ENCODE data around the gene MCUB. TPM values are rescaled to one million over a fixed set of nuclear protein-coding genes. Genes with fewer than 3 reads are reported as not detected.

Gene MCUB
- total and polyA plus RNA-seq, 2 of the 13 experiments (the other 11 are each of a cell fraction or from before 2014, with no cell fraction given), result 0.95 to 2.2 TPM

- no peak overlapping the region for H3K27ac ChIP-seq (ENCODE audit: extremely low read length, insufficient read depth, low read length)
- ChIA-PET CTCF (ENCODE audit: low intra/inter-chr PET ratio, low total read pairs) (no interaction called here), POLR2A (no interaction called here)
- H3K4me1 ChIP-seq (ENCODE audit: insufficient read depth, low read length), result no peaks in the 10 kb centered on the region
- H3K27me3 ChIP-seq (ENCODE audit: control insufficient read depth in 1 of 2, insufficient read depth in 2 of 2, low read length in 2 of 2), result no peaks in the 10 kb centered on the region
- in situ Hi-C loops (cut with HindIII; ENCODE audit: extremely low pct_ligation_motif_present, low pct_unique_long_range_greater_than_20kb) (loop anchor here (25.0 kb wide), 1 partner anchor 257 kb away; the partner anchor contains the start of genes CFI and GAR1), intact Hi-C loops (cut with micrococcal nuclease; ENCODE audit: unreplicated experiment) (no loop called here)
- 83% methylated on average over 3 of the region's 3 CpGs for WGBS (ENCODE audit: low lambda C conversion rate)
- no peaks in the 10 kb centered on the region for H4K20me1 ChIP-seq (ENCODE audit: insufficient read depth, low read length)
- DNase-seq (ENCODE audit: low spot score) (no peak), FAIRE-seq (no peak), ATAC-seq (no peak)
- H3K9ac ChIP-seq (ENCODE audit: insufficient read depth, low read depth, low read length), result no peak overlapping the region
- no peak overlapping the region for H3K4me2 ChIP-seq (ENCODE audit: low read depth, low read length)
- TF ChIP-seq RELA (CRISPR knock-in tag; IDR thresholded peaks at IDR 0.05) (no peak), ZBTB1 (CRISPR knock-in tag; IDR thresholded peaks at IDR 0.05; ENCODE audit: borderline replicate concordance) (no peak), ZNF513 (CRISPR knock-in tag; conservative IDR thresholded peaks at IDR 0.05) (no peak)
- no peaks in the 10 kb centered on the region for H3K36me3 ChIP-seq (replicated peaks in 1 of 2; ENCODE audit: control insufficient read depth in 1 of 2, insufficient read depth in 2 of 2, low read length in 2 of 2)
- no peaks in the 10 kb centered on the region for H3K9me3 ChIP-seq (ENCODE audit: low read length)
- BruUV-seq (replicated peaks), result no TSS peak
- H3K79me2 ChIP-seq (ENCODE audit: insufficient read depth, low read length), result no peaks in the 10 kb centered on the region
- no peak overlapping the region for H3K4me3 ChIP-seq (replicated peaks in 1 of 3; ENCODE audit: insufficient read depth in 1 of 3, low read depth in 2 of 3, low read length in 3 of 3)
- H2AFZ ChIP-seq (ENCODE audit: low read length), result no peak overlapping the region
Measured at GRCh38 chr4:109554971-109555370, 5.1 kb upstream of the MCUB start.

- Histone ChIP-seq H3K27me3 (ENCODE audit: control insufficient read depth in 1 of 2, insufficient read depth in 2 of 2, low read length in 2 of 2) (no peaks in the 10 kb centered on the region), H3K27ac (ENCODE audit: extremely low read length, insufficient read depth, low read length) (no peak overlapping the region), H3K4me2 (ENCODE audit: low read depth, low read length) (no peak overlapping the region), H3K4me3 (replicated peaks in 1 of 3; ENCODE audit: insufficient read depth in 1 of 3, low read depth in 2 of 3, low read length in 3 of 3) (no peak overlapping the region), H3K79me2 (ENCODE audit: insufficient read depth, low read length) (no peaks in the 10 kb centered on the region), H4K20me1 (ENCODE audit: insufficient read depth, low read length) (no peaks in the 10 kb centered on the region), H3K36me3 (replicated peaks in 1 of 2; ENCODE audit: control insufficient read depth in 1 of 2, insufficient read depth in 2 of 2, low read length in 2 of 2) (no peaks in the 10 kb centered on the region), H3K4me1 (ENCODE audit: insufficient read depth, low read length) (peaks cover 12% of the 10 kb centered on the region), H2AFZ (ENCODE audit: low read length) (no peak overlapping the region), H3K9ac (ENCODE audit: insufficient read depth, low read depth, low read length) (no peak overlapping the region), H3K9me3 (ENCODE audit: low read length) (no peaks in the 10 kb centered on the region)
- no TSS peak for BruUV-seq (replicated peaks)
- TF ChIP-seq HOXD1 (CRISPR knock-in tag; IDR thresholded peaks at IDR 0.05), result no peak
- no peak for TF ChIP-seq ZBTB43 (CRISPR knock-in tag; conservative IDR thresholded peaks at IDR 0.05)
- no peak for TF ChIP-seq ZNF264 (CRISPR knock-in tag; IDR thresholded peaks at IDR 0.05)
- TF ChIP-seq FOXJ3 (CRISPR knock-in tag; IDR thresholded peaks at IDR 0.05; ENCODE audit: borderline replicate concordance), result no peak
- TF ChIP-seq USF2 (IDR thresholded peaks at IDR 0.05; ENCODE audit: low read depth, low read length), result no peak
- no peak for TF ChIP-seq USF2 (CRISPR knock-in tag; IDR thresholded peaks at IDR 0.05; ENCODE audit: borderline replicate concordance)
- no peak for TF ChIP-seq ZNF879 (CRISPR knock-in tag; IDR thresholded peaks at IDR 0.05)
- WGBS (ENCODE audit: low lambda C conversion rate), result 99% methylated on average over 10 of the region's 28 CpGs
- no peak for FAIRE-seq
- in situ Hi-C loops (cut with HindIII; ENCODE audit: extremely low pct_ligation_motif_present, low pct_unique_long_range_greater_than_20kb) (loop anchor here (25.0 kb wide), 1 partner anchor 255 kb away; the partner anchor contains the start of genes CFI and GAR1), intact Hi-C loops (cut with micrococcal nuclease; ENCODE audit: unreplicated experiment) (no loop called here)
- DNase-seq (ENCODE audit: low spot score), result no peak
- CTCF ChIA-PET (ENCODE audit: low intra/inter-chr PET ratio, low total read pairs), result no interaction called here
- POLR2A ChIA-PET, result no interaction called here
- ATAC-seq, result no peak
Measured at GRCh38 chr4:109557433-109557832, 2.6 kb upstream of the MCUB start.
